ENCODE data around the gene LRRC32. TPM values are rescaled to one million over a fixed set of nuclear protein-coding genes. Genes with fewer than 3 reads are reported as not detected.

Gene LRRC32
- total RNA-seq, 4 donors from 2014 or later, result 22.7 to 37.6 (median 31.1) TPM

DNA sequence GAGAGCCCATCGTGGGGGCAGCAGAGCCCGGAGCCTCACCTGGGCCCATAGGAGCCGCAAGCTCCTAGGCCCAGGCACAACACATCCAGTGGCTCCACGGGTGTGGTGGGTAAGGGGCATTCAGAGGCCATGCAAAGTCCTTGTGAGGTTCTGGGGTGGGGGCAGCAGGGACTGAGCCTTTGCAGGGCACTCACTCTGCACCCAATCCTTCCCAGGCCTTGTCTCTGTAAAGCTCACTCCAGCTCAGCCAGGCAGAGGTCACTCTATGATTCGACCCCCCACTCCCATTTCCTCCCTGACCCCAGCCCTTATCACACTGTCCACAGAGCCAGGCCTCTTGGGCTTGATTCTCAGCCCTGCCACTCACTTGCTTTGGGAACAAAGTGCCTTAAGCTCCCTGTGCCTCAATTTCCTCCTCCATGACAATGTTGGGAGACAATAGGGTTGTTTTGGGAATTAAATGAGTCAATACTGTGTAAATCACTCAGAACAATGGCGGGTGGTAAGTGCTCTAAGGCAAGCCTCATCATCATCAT lies 46.6 kb downstream of the LRRC32 start:
- WGBS, 2 donors (ENCODE audit: low coverage in 1 of 2), result 80 to 100% methylated on average over 1 of the region's 6 CpGs
- no peak for ATAC-seq
- H3K36me3 ChIP-seq, result no peaks in the 10 kb centered on the region

DNA sequence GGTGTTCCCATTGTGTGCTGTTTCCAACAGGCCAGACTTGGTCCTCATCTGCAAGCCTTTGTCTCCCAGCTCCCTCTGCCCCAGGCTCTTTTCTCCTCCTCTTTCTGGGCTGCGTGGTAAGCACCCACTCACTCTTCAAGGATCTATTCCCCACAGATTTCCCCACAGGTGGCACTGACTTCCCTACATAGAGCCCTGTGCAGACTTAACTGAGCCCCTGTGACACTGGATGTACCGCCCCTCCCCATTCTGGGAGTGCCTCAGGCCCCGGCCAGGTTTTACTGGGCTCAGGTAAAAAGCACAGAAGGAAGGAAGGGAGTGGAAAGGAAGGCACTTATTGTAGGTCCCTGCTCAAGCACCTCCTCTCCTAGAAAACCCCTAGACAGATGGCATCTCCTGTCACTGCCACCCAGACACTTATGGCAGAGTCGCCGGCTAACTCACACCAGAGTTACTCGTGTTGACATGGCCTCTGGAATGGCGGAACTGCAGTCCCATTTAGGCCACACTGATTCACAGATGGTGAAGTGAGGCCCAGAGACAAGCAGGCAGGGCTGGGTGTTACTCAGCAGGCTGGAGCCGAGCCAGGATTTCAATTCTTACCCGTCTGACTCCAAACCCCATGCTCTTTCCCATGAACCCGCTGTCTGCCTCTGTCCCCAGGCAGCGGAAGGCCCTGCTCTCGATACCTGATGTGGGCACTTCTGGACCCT lies 47.2 kb downstream of the LRRC32 start:
- ATAC-seq, result no peak
- no peaks in the 10 kb centered on the region for H3K36me3 ChIP-seq
- H3K27ac ChIP-seq, result no peak overlapping the region
- peaks cover 0 to 16% (median 0%) of the 10 kb centered on the region in 3 donors for H3K9me3 ChIP-seq
- H3K27me3 ChIP-seq, result no peaks in the 10 kb centered on the region
- H3K4me1 ChIP-seq, result no peaks in the 10 kb centered on the region
- H3K4me3 ChIP-seq, result no peak overlapping the region
- no peak for TF ChIP-seq POLR2A (IDR thresholded peaks at IDR 0.05)
- TF ChIP-seq POLR2AphosphoS5 (IDR thresholded peaks at IDR 0.05), result no peak
- TF ChIP-seq EP300 (IDR thresholded peaks at IDR 0.05), result no peak
- TF ChIP-seq, protein P1, sequence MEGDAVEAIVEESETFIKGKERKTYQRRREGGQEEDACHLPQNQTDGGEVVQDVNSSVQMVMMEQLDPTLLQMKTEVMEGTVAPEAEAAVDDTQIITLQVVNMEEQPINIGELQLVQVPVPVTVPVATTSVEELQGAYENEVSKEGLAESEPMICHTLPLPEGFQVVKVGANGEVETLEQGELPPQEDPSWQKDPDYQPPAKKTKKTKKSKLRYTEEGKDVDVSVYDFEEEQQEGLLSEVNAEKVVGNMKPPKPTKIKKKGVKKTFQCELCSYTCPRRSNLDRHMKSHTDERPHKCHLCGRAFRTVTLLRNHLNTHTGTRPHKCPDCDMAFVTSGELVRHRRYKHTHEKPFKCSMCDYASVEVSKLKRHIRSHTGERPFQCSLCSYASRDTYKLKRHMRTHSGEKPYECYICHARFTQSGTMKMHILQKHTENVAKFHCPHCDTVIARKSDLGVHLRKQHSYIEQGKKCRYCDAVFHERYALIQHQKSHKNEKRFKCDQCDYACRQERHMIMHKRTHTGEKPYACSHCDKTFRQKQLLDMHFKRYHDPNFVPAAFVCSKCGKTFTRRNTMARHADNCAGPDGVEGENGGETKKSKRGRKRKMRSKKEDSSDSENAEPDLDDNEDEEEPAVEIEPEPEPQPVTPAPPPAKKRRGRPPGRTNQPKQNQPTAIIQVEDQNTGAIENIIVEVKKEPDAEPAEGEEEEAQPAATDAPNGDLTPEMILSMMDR (IDR thresholded peaks at IDR 0.05), result no peak
- WGBS, 2 donors (ENCODE audit: low coverage in 1 of 2), result 80 to 100% methylated on average over 5 of the region's 12 CpGs

More for the DNA sequence above, 46.6 kb downstream of the LRRC32 start:
- Histone ChIP-seq H3K4me1 (peaks cover 0 to under 1% (median under 1%) of the 10 kb centered on the region in 3 donors), H3K27me3 (no peaks in the 10 kb centered on the region), H3K4me3 (no peak overlapping the region), H3K27ac (no peak overlapping the region), H3K9me3 (peaks cover 0 to 16% (median 0%) of the 10 kb centered on the region in 3 donors)
- TF ChIP-seq, protein P1 (IDR thresholded peaks at IDR 0.05), result no peak
- no peak for TF ChIP-seq EP300 (IDR thresholded peaks at IDR 0.05)
- TF ChIP-seq POLR2AphosphoS5 (IDR thresholded peaks at IDR 0.05), result no peak
- TF ChIP-seq POLR2A (IDR thresholded peaks at IDR 0.05), result no peak

DNA sequence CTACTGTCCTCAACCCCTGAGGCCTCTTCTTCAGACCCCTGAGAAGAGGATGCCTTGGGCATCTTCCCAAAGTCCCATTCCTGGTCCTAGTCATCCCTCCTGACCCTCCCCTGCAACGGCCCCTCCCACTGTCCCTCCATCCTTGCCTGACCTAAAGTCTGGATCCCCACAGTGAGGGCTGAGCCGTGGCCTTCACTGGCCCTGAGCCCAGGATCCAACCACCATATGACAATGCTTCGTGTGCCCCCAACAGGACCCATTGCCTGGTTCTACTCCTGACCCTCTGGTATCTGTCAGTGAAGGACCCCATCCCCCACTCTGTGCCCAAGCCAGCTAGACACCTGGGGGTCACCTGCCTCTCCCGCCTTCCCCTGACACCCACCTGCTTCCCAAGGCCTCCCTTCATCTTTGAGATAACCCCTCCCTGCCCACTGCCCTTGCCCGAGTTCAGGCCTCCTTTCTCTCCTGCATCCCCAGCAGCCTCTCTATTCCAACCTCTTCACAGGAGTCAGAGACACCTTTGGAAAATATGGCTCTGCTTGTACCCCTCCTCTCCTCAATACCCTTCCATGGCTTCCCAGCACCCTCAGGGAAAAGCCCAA lies 48.0 kb downstream of the LRRC32 start:
- H3K4me1 ChIP-seq, result no peaks in the 10 kb centered on the region
- H3K4me3 ChIP-seq, result no peak overlapping the region
- H3K27me3 ChIP-seq, result no peaks in the 10 kb centered on the region
- H3K9me3 ChIP-seq, result peaks cover 0 to 16% (median 0%) of the 10 kb centered on the region in 3 donors
- H3K27ac ChIP-seq, result no peak overlapping the region
- ATAC-seq, result no peak
- H3K36me3 ChIP-seq, result no peaks in the 10 kb centered on the region
- WGBS, 2 donors (ENCODE audit: low coverage in 1 of 2), result 87 to 98% methylated on average over 4 of the region's 5 CpGs
- no peak for TF ChIP-seq EP300 (IDR thresholded peaks at IDR 0.05)
- TF ChIP-seq POLR2A (IDR thresholded peaks at IDR 0.05), result no peak

DNA sequence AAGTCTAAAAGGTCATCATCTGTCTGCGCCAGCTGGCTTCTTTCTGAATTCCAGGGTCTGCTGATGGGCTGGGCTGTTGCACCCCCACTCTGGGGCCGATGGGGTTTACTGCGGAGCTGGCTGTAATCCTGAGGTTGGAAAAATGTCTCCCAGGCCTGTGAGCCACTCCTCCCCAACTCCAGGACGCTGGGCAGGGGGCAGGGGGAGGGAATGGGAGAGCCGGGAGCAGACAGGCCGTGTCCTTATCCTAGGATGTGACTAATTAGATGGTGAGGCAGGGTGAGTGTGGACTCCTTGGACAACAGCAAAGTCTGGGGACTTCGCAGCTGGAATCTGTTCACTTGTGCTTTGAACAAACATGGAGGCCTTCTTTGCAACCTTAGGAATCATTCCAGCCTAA lies 48.7 kb downstream of the LRRC32 start:
- ATAC-seq, result no peak
- TF ChIP-seq POLR2AphosphoS5 (IDR thresholded peaks at IDR 0.05) (no peak), POLR2A (IDR thresholded peaks at IDR 0.05) (no peak), EP300 (IDR thresholded peaks at IDR 0.05) (no peak)
- TF ChIP-seq, protein P1 (IDR thresholded peaks at IDR 0.05), result no peak
- no peak overlapping the region for H3K27ac ChIP-seq

DNA sequence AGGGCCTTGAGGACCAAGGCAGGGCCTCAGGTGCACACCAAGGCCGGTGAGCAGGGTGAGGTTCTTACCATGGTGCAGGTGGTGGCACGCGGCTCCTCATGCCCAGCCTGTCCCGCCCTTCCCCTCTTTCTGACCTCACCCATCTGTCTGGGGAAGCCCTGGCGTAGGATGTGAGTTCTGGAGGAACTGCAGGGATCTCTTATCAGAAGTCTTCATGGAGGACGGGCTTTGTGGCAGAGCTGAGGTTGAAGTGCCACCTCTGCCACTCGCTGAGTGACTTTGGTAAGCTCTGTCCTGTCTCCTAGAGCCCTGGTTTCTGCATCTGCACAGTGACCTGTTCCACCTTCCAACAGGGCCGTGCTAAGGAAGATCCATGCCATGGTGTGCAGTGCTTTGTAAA lies 49.1 kb downstream of the LRRC32 start:
- Histone ChIP-seq H3K36me3 (no peaks in the 10 kb centered on the region), H3K4me3 (no peak overlapping the region), H3K4me1 (no peaks in the 10 kb centered on the region), H3K27me3 (no peaks in the 10 kb centered on the region), H3K9me3 (peaks cover 0 to 16% (median 0%) of the 10 kb centered on the region in 3 donors), H3K27ac (no peak overlapping the region)
- no peak for ATAC-seq
- WGBS, 2 donors (ENCODE audit: low coverage in 1 of 2), result 67% methylated on average over 2 of the region's 8 CpGs; no CpG with 5 or more reads in 1 of the 2 donors
- no peak for TF ChIP-seq POLR2AphosphoS5 (IDR thresholded peaks at IDR 0.05)
- TF ChIP-seq POLR2A (IDR thresholded peaks at IDR 0.05), result no peak
- TF ChIP-seq, protein P1 (IDR thresholded peaks at IDR 0.05), result no peak
- TF ChIP-seq EP300 (IDR thresholded peaks at IDR 0.05), result no peak

More for the DNA sequence above, 48.7 kb downstream of the LRRC32 start:
- Histone ChIP-seq H3K4me3 (no peak overlapping the region), H3K9me3 (peaks cover 0 to 16% (median 0%) of the 10 kb centered on the region in 3 donors), H3K27me3 (no peaks in the 10 kb centered on the region), H3K36me3 (no peaks in the 10 kb centered on the region), H3K4me1 (no peaks in the 10 kb centered on the region)
- WGBS, 2 donors (ENCODE audit: low coverage in 1 of 2), result 58 to 100% methylated on average over 1 to 6 of the region's 7 CpGs
